Heart right ventricle (tissue), 16 donors: ENCODE data around the gene MTHFD2L. TPM values are rescaled to one million over a fixed set of nuclear protein-coding genes. Genes with fewer than 3 reads are reported as not detected.

ENCODE experiments used
- ATAC-seq, 8 donors: fragments of 200-7000 bp; cut with Tn5 transposase; one replicate each; pipeline ENCODE4 v1.9.1; 2020; ENCODE audit warnings: mild to moderate bottlenecking in 8 of 8, moderate library complexity in 8 of 8, moderate number of reproducible peaks in 1 of 8
- DNase-seq, 2 donors: peaks; one replicate each; pipeline ENCODE4 v3.0.0-alpha.2; 2020
- H3K27ac ChIP-seq, 10 donors: fragments of 200-600 bp; sonication (generic) in 2 of 10; one replicate each; pipeline versions ENCODE4 v1.5.0 to v1.8.0; 2020 to 2022; ENCODE audit warnings: mild to moderate bottlenecking in 3 of 10
- H3K27me3 ChIP-seq, 7 donors: fragments of 200-600 bp; one replicate each; pipeline ENCODE4 v1.8.0; 2021 to 2022; ENCODE audit warnings: mild to moderate bottlenecking in 2 of 7
- H3K36me3 ChIP-seq, 9 donors: fragments of 200-600 bp; sonication (generic) in 1 of 9; one replicate each; pipeline versions ENCODE4 v1.5.0 to v1.8.0; 2020 to 2022; ENCODE audit warnings: mild to moderate bottlenecking in 2 of 9
- H3K4me1 ChIP-seq, 9 donors: fragments of 200-600 bp; sonication (generic) in 1 of 9; one replicate each; pipeline versions ENCODE4 v1.5.0 to v1.8.0; 2020 to 2022; ENCODE audit warnings: mild to moderate bottlenecking in 4 of 9
- H3K4me3 ChIP-seq, 10 donors: fragments of 200-600 bp; sonication (generic) in 2 of 10; one replicate each; pipeline versions ENCODE4 v1.5.0 to v1.8.0; 2020 to 2022; ENCODE audit warnings: mild to moderate bottlenecking in 7 of 10, moderate library complexity in 2 of 10
- H3K9me3 ChIP-seq, 11 donors: fragments of 200-600 bp in 10 of 11; sonication (generic) in 2 of 11; one replicate each; pipeline versions ENCODE4 v1.5.0 to v1.8.0; 2013 to 2022; ENCODE audit warnings: mild to moderate bottlenecking in 2 of 11, control low read depth in 1 of 11, moderate library complexity in 1 of 11
- WGBS, 2 donors: extraction: QIAGEN DNeasy Blood & Tissue Kit; methylation state at CpG; one replicate each; pipeline ENCODE4 v1.1.7; 2013; ENCODE audit warnings: inconsistent platforms in 1 of 2; 5-methylcytosine and 5-hydroxymethylcytosine counted together
- intact Hi-C, 10 donors: fragments of 100-400 bp; cut with DNase I; formaldehyde crosslinking; loops; one replicate each; pipeline versions ENCODE4 v1.11.1 to v1.14.2; 2022
- polyA plus RNA-seq, 2 donors: library from polyadenylated mRNA; stranded (reverse); fragments of 200-250 nt; gene quantifications; one replicate each; pipeline ENCODE4 v1.2.3, GENCODE V29; 2013
- total RNA-seq, 10 donors: library from RNA; stranded (reverse); fragmentation: NEBNext Ultra II Directional in 3 of 10; extraction: Animal tissue kit (Norgen Biotek cat#: 25700) in 3 of 10; gene quantifications; one replicate each; pipeline versions ENCODE4 v1.2.1 to v1.2.4, GENCODE V29; 2021 to 2023
- TF ChIP-seq, protein P1 (sequence below), 9 donors: fragments of 200-600 bp; sonication (generic) in 2 of 9; IDR thresholded peaks; one replicate each; pipeline versions ENCODE4 v1.5.0 to v1.8.0; 2021 to 2022; ENCODE audit warnings: antibody characterized with exemption in 9 of 9, mild to moderate bottlenecking in 5 of 9, moderate library complexity in 1 of 9
- donor health status: Arrhythmogenic right ventricular cardiomyopathy.
- donor health status: ischemic (EF 13 %, LVEDD 7.1; RV severe dilation, severe dysfunction).
- donor health status: healthy with polysubstance abuse.
- donor health status: DM: no; HTN: yes; CAD: no.
- donor health status: DM: no; HTN: no; CAD: no.
- donor health status: ischemic (EF 25% LVEDD 6.9; RV normal size, moderate dysfunction).
- donor health status: ischemic (EF 25% LVEDD 5.7; RV mildly dilated, moderate dysfunction).
- donor health status: healthy.
- donor health status: DM: yes; HTN: yes; CAD: no.
- donor health status: Ischemic cardiomyopathy.
- donor health status: ischemic (EF 35%, LVEDD 5.7; RV mildly dilated, moderate dysfunction).
- donor health status: nonischemic (EF 11% LVEDD 7.7; RV severe dilation, severe dysfunction).
- donor health status: DM: yes; HTN: yes; CAD: no.
- donor health status: PGD.
- donor health status: ischemic (EF 29% LVEDD 5.4; RV normal size, mild dysfunction).
- donor health status: nonischemic (EF 23%, LVEDD 6.1; RV moderate dilation, normal function).

MTHFD2L gene
- total and polyA plus RNA-seq, 12 donors: 5.7 to 19.3 (median 11.8) TPM

DNA sequence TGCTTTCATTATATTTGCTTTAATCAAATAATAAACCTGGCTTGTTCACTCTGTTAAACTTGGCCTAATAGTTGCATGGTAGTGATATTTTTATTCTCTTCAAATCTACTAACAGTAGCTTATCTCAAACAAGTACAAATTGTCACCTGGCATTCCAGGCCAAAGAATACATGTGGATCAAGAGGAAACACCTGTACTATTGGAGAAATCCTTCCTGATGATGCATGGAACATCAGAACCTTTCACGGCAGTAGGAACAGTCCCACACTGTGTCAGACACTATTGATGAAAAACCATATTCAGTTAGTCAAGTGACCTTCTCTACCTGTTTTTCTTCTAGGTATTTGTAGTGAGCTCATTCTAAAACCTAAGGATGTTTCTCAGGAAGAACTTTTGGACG, 17.0 kb downstream of the MTHFD2L start:
- TF ChIP-seq, protein P1, sequence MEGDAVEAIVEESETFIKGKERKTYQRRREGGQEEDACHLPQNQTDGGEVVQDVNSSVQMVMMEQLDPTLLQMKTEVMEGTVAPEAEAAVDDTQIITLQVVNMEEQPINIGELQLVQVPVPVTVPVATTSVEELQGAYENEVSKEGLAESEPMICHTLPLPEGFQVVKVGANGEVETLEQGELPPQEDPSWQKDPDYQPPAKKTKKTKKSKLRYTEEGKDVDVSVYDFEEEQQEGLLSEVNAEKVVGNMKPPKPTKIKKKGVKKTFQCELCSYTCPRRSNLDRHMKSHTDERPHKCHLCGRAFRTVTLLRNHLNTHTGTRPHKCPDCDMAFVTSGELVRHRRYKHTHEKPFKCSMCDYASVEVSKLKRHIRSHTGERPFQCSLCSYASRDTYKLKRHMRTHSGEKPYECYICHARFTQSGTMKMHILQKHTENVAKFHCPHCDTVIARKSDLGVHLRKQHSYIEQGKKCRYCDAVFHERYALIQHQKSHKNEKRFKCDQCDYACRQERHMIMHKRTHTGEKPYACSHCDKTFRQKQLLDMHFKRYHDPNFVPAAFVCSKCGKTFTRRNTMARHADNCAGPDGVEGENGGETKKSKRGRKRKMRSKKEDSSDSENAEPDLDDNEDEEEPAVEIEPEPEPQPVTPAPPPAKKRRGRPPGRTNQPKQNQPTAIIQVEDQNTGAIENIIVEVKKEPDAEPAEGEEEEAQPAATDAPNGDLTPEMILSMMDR (IDR thresholded peaks at IDR 0.05): no peak
- ATAC-seq (no peak), DNase-seq (no peak)
- no peak overlapping the region for H3K4me3 ChIP-seq
- intact Hi-C loops: no loop called here
- H3K27me3 ChIP-seq: no peaks in the 10 kb centered on the region
- no peak overlapping the region for H3K27ac ChIP-seq
- no peaks in the 10 kb centered on the region for H3K4me1 ChIP-seq
- 87 to 91% methylated on average over 2 of the region's 2 CpGs for WGBS, 2 donors
- H3K9me3 ChIP-seq: no peaks in the 10 kb centered on the region
- H3K36me3 ChIP-seq: peaks cover 0 to 24% (median 0%) of the 10 kb centered on the region in 9 donors

DNA sequence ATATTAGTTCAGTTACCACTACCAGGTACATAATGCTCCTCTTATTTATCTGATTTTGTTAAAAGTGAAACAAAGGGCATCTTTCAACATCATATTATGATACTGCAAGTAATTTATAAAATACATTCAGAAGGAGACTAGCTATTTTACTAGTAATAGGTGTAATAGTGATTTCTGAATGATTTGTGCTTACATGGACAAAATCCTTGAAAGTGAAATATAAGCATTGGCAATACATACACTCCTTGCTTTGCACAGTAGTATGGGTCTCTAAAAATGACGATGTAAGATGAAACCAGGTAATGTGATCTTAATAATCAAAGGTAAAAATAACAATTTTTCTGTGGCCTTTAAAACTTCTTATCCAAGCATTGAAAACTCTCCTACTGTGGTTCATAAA, 17.5 kb downstream of the MTHFD2L start:
- peaks cover 0 to 24% (median 0%) of the 10 kb centered on the region in 9 donors for H3K36me3 ChIP-seq
- no peak overlapping the region for H3K4me3 ChIP-seq
- TF ChIP-seq, protein P1 (IDR thresholded peaks at IDR 0.05): no peak
- no peak overlapping the region for H3K27ac ChIP-seq
- WGBS, 2 donors: 98 to 99% methylated on average over 1 of the region's 1 CpG
- no peaks in the 10 kb centered on the region for H3K27me3 ChIP-seq
- DNase-seq (no peak), ATAC-seq (no peak)
- intact Hi-C loops: no loop called here
- H3K4me1 ChIP-seq: no peaks in the 10 kb centered on the region
- H3K9me3 ChIP-seq: no peaks in the 10 kb centered on the region

DNA sequence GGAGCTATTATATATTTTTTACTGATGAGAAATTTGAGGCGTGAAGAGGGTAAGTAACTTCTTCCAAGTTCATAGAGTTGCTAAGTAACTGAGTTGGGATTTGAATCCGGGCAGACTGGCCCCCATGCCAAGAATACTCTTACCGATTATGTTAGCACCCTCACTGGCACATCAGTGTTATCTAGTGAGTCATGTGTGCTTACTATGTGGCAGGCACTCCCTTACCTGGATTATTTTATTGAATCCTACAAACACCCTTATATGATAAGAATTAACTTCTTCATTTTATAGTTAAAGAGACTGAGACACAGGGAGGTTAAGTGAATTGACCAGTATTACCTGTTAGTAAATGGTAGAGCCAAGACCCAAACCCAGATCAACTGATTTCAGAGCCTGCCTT, 20.9 kb downstream of the MTHFD2L start:
- intact Hi-C loops: no loop called here
- no peaks in the 10 kb centered on the region for H3K27me3 ChIP-seq
- H3K27ac ChIP-seq: no peak overlapping the region
- WGBS, 2 donors: 69 to 81% methylated on average over 3 of the region's 3 CpGs
- no peaks in the 10 kb centered on the region for H3K4me1 ChIP-seq
- ATAC-seq (no peak), DNase-seq (no peak)
- H3K9me3 ChIP-seq: no peaks in the 10 kb centered on the region
- peaks cover 0 to 24% (median 0%) of the 10 kb centered on the region in 9 donors for H3K36me3 ChIP-seq
- no peak overlapping the region for H3K4me3 ChIP-seq
- TF ChIP-seq, protein P1 (IDR thresholded peaks at IDR 0.05): no peak

DNA sequence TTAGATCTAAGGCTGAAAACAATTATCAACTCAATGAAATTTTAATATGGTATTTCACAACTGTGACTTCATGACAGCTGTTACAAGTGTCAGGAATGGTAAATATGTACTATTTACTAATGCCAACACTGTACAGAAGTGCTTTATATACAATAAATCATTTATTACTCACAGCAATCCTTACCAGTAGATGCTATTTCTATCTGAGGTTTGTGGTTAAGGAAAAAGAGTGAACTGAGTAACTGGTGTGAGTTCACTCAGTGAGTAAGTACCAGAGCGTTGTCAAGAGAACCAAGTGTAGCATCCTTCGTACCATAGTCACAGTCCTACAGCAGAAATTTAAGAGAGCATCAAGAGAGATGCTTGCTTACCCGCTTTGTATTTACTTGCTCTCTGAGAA, 23.3 kb downstream of the MTHFD2L start:
- WGBS, 2 donors: 98% methylated on average over 3 of the region's 3 CpGs
- TF ChIP-seq, protein P1 (IDR thresholded peaks at IDR 0.05): no peak
- DNase-seq: no peak
- intact Hi-C loops: loop anchor here in 1 of 10 donors (10.0 kb wide), 1 partner anchor 494 kb away; no protein-coding TSS in a partner anchor
- Histone ChIP-seq H3K27ac (no peak overlapping the region), H3K9me3 (no peaks in the 10 kb centered on the region), H3K4me3 (no peak overlapping the region), H3K36me3 (peaks cover 0 to 11% (median 0%) of the 10 kb centered on the region in 9 donors), H3K27me3 (no peaks in the 10 kb centered on the region), H3K4me1 (no peaks in the 10 kb centered on the region)
- no peak for ATAC-seq
